Superior temporal gyrus (tissue), 1 donor: ENCODE measurements around the gene TBX10.
"Not testable (repeated sequence)": the region's sequence is repeated elsewhere in the genome, so short reads cannot be mapped to it uniquely, and the experiment has no call there.

Source experiments
- DNase-seq: peaks from one replicate; pipeline ENCODE4 v3.0.0-alpha.2; 2016; ENCODE audit errors: extremely low spot score

Gene TBX10

DNA sequence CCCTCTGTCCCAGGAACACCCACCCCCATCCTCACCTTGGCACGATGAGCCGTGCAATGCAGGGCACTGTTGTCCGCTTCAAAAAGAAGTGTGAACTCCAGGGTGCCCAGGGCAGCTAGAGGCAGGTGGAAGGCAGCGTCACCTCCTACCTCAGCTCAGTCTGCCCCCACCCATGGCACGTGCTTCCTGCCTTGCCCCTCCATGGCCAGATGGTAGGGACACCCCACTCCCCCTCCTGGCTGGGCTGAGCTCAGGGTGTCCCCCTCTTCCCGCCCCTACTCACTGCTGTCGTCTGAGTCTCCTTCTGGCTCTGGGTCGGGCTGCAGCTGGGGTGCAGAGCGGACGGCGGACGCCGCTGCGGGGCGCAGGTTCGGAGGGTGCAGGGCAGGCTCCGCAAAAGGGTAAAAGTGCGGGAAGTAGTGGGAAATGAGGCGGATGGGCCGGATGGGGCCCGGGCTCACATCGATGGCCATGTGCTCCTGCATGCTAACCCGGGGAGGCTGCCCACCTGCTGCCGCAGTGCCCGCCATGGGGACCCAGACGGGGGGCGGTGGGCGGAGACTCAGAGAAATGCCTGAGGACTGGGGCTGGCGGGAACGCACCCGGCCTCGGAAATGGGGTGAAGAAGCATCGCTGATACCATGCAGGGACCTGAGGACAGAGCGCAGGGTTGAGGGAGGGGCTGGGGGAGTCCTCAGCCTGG lies 23.7 kb downstream of the TBX10 start:
- DNase-seq: no peak

DNA sequence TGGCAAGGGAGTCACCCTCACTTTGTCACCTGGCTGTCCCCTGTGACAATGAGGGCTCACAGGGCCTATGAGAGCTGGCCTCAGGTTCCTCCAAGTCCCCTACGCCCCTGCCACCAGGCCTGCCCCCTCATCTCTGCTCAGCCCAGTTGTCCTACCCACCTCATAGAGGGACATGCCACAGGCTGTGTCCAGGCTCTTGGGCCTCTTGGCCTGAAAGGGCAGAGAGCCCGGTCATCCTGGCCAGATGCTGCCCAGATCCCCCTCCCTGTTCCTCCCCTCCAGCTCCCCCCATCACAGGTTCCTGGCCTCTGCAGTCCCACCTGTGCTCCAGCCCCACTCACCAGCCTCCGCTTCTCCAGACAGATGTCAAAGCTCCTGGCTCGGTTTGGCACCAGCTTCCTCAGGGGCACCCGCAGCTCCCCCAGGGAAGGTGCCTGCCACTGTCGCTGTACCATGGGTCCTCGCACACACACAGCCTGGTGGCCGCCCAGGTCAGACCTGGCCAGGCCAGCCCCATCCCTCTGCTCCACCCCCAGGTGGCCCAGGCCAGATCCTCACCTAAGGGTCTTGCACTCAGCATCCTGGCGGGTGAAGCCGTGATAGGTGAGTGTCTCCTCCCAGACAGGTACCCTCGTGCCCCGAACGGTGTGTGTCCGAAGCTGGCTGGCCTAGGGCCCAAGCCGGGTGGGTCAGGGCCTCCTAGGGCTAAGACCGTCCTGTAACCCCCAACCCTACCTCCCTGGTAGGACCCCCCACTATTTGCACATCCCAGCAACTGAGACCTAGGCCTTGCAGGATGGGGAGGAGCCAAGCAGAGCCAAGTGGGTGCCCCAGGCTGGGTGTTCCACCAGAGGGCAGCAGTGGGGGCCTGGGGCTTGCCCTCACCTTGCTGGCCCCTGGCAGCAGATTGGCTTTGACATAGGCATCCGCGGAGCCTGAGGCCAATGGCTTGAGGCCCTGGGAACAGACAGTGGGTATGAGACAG lies 24.5 kb downstream of the TBX10 start:
- DNase-seq: no peak

DNA sequence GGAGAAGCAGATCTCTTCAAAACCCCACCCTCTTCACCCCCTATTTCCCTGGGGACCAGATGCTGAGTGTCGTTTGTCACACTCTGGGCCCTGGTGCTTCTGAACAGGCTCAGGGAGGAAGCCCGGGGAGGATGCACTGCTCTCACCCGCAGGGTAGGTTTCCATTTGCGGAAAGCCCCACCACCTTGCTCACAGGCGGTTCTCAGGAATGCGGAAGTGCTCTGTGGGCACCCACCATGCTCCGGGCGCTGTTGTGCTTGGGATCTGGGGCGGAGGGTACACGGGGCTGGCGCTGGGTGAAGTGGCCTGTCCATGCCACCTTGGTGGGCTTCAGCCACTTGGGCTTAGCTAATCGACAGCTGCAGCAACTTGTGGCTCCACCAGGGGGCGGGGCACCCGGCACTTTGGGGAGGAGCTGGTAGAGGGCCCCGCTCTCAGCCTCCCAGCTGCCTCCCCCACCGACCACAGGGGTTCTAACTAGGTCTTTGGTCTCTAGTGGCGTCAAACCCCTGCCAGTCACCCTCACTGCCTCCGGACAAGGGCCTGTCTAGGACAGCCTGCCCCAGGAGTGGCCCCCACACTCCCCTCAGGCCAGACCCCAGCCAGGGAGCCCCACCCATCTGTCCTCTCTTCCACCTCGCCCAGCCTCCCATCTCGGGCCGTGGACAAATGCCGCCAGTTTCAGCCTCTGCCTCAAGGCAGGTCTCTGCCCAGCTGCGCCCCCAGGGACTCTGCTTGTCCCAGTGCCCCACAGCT lies 25.4 kb downstream of the TBX10 start:
- peak; percentile 20 for DNase-seq

DNA sequence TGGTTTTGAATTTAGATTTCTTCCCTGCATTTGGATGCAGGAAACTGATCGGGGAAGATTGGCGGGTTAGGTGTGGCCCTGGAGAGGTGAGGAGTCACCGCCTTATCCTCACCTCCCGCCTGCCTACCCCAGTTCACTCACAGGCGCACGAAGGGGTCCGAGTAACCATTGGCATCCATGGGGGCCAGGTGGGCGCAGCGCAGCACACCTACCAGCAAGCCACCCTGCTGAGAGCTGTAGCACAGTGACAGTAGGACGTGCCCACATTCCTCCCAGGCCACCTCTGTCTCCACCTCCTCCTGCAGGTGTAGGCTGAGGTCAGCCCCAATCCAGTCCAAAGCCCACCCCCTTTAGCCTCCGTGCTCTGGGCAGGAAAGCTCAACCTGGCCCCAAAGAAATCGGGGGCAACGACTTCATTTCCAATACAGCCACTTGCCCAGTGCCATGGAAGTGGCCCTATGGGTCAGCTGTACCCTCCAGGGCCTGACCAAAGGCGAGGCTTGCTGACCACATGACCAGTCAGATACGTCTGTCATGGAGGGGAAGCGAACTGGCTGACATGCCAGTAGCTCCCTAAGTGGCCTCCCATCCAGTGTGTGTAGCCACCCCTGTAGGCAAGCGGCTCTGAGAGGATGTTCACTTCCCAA lies 26.1 kb downstream of the TBX10 start:
- no peak for DNase-seq

DNA sequence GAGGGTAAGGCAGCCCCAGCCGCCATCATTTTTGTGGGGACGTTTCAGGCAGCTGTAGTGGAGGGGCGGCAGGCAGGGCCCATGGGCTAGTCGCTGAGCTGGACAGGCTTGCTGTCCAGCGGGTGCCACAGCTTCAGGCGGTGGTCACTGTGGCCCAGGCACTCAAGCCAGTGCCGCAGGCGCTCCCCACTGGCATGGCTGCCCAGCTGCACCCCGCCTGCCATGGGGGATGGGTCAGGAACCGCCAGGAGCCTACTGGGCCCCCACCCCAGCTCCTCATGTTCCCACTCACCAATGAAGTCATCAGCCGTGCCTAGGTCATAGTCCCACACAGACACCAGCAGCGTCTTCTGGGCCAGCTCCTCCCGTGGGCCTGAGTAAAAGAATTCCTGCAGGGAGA lies 26.8 kb downstream of the TBX10 start:
- DNase-seq: no peak

DNA sequence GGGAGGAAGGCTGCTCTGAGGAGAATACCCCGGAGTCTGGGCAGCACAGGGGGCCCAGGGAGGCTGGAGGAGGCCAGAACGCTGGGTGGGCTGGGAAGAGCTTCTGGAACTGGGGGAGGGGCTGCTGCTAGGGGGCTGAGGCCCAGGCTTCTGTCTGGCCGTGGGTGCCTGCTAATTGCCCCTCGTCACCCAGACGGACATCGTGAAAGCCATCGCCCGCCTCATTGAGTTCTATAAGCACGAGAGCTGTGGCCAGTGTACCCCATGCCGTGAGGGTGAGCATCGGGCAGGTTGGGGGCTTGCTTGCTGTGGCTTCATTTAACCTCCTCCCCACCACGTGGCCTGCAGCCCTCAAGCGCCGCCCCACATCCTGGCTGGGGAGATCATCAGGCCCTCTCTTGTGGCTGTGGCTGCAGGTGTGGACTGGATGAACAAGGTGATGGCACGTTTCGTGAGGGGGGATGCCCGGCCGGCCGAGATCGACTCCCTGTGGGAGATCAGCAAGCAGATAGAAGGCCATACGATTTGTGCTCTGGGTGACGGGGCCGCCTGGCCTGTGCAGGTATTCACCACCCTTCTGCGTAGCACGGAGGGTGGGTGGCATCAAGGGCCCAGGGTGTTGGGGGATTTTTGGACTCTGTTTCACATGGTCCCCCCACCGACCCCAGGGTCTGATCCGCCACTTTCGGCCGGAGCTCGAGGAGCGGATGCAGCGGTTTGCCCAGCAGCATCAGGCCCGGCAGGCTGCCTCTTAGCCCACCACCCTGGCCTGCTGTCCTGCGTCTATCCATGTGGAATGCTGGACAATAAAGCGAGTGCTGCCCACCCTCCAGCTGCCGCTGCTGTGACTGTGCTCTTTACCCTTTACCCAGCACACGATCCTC lies 27.6 kb downstream of the TBX10 start:
- no peak for DNase-seq

DNA sequence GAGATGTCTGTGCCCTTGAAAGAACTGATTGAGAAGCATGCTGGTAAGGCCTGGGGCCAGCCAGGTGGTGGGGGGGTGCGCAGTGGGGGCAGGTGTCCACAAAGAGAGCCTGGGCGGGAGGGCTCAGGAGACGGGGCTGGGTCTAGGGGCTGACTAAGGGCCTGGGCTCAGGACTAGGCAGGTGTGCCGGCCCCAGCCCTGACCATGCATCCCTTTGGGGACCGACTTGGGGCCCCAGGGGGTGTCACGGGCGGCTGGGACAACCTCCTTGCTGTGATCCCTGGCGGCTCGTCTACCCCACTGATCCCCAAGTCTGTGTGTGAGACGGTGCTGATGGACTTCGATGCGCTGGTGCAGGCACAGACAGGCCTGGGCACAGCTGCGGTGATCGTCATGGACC lies 28.4 kb downstream of the TBX10 start:
- no peak for DNase-seq

DNA sequence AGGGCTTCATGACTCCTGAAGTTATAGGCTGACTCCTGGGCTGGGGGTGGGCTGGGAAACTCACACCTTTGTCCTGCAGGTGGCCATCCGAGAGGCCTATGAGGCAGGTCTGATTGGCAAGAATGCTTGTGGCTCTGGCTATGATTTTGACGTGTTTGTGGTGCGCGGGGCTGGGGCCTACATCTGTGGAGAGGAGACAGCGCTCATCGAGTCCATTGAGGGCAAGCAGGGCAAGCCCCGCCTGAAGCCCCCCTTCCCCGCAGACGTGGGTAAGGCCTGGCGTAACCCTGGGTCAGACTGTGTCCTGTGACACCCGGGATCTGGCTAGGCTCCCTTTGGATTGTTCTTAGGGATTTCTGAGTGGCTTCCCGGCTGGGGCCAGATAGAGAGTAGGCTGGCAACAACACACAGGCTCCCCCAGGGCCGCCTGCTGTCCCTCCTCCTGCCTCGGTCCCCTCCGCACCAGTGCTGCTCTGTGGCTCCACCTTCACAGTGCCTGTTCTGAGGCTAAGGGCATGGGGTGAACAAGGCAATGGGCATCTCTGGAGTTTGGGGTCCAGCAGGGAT lies 29.2 kb downstream of the TBX10 start:
- DNase-seq: no peak

DNA sequence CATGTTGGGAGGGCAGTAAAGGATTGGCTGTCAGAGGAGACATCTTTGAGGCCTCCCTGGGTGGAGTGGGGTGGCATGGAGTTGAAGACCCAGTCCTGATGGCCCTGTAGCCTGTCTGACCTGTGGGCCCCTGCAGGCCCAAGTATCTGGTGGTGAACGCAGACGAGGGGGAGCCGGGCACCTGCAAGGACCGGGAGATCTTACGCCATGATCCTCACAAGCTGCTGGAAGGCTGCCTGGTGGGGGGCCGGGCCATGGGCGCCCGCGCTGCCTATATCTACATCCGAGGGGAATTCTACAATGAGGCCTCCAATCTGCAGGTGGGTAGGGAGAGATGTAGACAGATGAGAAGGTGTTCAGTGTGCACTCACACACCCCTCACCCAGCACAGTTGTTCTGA lies 30.2 kb downstream of the TBX10 start:
- no peak for DNase-seq

DNA sequence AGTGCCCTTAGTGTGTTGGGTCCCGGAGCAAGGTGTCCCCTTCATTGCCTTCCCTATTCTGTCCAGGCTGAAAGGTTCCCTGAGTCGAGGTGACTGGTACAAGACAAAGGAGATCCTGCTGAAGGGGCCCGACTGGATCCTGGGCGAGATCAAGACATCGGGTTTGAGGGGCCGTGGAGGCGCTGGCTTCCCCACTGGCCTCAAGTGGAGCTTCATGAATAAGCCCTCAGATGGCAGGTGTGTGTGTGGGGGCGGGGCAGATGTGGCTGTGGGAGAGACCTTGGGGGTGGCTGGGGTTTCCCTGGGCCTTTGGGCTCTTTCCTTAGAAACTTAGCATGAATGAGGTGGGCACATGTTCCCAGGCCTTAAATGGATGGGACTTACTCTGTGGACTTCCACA lies 31.1 kb downstream of the TBX10 start:
- DNase-seq: no peak

DNA sequence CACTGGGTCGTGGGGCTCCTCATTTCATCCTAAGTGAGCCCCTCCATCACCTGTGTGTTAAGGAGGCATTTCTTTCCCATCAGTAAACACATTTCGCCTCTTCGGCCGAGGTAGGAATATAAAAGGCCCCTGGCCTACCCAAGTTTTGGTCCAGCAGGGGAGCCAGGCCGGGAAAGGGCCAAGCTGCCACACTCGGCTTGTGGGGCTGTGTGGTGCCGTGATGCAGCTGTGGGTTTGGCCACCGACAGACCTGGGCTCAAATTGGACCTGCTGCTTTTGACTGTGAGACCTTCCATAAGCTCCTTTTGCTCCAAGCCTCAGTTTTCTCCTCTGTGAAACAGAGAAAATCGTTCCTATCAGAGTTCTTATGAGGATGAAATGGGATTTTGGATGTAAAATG lies 32.1 kb downstream of the TBX10 start:
- no peak for DNase-seq

DNA sequence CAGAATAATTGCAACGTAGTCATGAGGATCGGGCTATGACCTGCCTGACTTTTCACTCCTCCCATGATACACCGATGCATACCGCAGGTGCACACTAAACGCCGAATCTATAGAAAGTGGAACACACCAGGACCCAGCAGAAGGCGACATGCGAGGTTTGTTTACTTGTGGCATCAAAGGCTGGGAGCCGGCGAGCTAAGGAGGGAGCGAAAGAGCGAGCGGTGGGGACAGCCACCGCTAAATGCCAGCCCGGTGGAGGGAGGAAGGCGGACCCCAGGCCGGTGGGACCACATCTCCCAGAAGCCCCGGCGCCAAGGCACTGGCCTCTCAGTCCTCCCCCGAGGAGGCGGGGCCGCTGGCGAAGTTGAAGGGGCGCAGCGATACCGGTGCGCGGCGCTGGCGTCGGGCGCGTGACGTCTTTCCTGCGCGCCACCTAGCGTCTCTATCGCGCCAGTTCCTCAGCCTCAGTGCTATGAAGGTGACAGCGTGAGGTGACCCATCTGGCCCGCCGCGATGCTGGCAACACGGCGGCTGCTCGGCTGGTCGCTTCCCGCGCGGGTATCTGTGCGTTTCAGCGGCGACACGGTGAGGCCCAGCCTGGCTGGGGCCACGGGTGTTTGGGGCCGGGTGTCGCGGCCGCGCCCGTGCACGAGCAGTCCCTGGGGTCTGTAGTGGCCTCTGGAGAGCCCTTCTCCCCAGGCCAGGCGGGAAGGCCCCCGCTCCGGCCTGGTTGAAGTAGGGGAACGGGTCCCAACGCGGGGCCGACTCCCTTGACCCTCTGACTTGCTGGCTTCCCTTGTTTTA lies 32.9 kb downstream of the TBX10 start, which contains the start of gene NDUFV1:
TSS of gene NDUFV1 (plus strand) at position 445 of the 804 bp plus-strand sequence. CDS start at position 514, 69 bp downstream.
- DNase-seq: peak; percentile 97

DNA sequence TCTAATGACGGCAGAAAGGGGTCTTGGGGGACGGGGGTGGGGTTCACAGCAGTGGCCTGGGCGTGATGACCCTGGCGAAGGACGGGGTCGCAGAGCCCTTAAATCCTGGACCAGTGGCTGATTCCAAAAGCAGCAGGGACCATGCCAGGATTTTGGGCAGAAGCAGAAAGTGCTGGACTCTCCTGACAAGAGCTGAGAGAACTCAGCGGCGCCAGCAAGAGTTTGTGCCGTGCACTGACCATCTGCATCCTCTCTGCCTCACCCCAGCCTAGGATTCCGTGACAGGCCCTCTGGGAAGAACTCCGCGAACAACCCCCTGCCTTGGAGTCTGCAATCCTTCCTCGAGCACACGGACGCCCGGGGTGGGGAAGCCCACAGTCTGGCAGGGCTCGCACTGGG lies 33.5 kb downstream of the TBX10 start:
- no peak for DNase-seq

DNA sequence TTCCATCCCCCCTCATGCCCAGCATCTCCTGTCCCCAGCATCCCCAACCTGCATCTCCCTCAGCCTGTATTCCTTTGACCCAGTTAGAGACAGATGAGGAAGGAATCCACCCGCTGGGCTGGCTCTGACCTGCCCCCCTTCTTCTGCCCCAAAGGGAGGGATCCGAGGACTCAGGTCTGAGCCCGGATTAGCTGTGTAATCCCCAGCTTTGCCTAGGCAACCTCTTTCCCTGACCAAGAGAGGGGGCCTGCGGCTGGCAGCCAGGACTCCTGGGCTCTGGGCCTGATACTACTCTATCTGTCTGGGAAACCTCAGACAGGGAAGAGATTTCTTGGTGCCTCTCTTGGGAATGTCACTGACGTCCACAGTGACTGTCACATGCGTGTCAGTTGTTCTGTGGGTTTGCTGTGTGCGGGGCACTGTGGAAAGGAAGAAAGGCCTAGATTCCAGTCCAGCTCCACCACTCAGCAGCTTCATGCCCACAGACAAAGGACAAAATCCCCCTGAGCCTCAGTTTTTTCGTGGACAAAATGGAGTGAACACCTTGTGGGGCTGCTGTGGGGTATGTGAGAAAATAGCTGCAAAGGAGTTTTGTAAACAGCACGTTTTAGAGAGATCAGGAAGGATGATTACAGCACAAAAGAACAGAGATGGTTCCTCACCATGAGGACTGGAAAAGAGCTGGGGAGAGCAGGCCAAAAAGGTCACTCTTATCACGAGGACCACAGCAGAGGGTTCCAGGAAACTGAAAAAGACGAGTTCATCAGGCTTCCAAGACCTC lies 34.1 kb downstream of the TBX10 start:
- no peak for DNase-seq

DNA sequence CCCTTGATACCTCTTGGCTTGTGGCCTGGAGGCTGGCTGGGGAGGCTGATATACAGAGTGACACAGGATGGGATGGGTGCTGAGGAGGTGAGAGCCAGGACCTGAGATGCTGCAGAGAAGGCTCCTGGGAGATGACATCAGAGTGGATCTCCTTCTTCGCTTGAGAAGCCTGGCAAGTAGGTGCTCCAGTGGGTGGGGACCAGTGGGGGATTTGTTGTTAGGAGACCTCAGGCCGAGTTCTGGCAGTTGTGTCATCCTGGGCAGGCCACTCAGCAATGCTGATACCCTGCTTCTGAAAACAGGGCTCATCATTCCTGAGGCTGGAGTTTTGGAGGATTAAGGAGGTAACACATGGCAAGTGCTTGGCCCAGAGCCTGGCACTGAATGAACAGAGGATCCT lies 34.7 kb downstream of the TBX10 start:
- DNase-seq: no peak

DNA sequence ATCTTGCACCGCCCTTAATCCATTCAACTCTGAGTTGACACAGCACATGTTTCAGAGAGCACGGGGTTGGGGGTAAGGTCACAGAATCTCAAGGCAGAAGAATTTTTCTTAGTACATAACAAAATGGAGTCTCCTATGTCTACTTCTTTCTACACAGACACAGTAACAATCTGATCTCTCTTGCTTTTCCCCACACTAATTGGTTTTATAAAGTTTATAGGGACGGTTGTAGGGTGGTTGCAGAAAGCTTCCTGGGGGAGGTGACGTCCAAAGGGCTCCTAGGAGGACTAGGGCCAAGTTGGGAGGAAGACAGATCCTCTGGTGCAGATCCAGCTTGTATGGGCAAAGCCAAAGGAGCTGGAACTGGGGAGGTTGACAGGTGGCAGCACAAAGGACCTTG lies 35.4 kb downstream of the TBX10 start:
- DNase-seq: not testable (repeated sequence)

DNA sequence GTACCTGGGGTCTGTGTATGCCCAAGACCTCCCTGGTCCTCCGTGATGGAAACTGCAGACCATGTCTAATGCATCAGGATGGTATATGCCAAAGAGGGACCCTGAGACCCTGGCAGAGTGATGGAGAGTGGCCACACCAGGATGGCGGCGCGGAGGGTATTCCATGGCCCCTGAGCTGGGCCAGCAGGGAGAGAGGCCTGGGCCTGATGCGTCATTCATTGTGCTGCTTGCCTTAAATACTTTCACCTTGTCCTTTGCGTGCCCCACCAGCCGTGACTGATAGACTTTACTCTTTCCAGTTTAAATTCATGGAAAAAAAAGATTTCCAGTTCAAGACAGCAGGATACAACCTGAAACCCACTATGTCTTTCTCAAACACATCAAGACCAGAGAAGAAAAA lies 38.5 kb downstream of the TBX10 start:
- DNase-seq: no peak

DNA sequence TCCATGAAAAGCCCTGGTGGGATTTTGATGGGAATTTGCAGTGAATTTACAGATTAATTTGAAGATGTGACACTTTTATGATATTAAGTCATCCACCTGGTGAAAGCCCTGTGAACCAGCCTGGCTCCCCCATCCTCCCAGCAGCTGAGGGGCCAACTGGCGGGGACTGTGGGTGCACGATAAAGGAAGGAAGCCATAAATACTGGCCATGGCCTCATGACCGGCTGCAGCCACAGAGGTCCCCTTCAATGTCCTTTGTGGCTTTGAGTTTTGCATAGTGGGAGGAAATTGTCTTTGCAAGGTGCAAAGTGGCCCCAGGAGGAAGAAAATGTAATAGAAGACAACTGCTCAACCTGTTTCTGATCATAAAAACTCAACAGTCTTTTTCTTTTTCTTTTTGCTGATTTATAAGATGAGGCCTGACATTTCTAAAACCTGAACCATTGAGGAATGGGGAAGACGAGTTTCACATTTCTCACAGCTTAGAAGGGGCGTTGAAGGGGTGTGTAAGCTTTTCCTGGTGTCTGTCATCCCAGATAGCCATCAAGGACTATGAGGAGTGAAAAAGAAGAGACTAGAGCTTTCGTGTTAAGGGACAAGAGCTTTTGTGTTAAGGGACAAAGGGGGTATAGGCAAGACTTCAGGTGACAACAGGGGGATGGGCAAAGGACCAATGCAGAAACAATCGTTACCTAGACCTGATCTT lies 39.1 kb downstream of the TBX10 start:
- DNase-seq: no peak
